IPS-15b (cell line): ENCODE data around the gene RTP3.

Experiments used
- H3K27me3 ChIP-seq: one replicate; pipeline ENCODE4 v1.6.1; 2013; ENCODE audit warnings: low read length; ENCODE audit not compliant: control insufficient read depth, insufficient read depth
- H3K36me3 ChIP-seq: one replicate; pipeline ENCODE4 v1.6.1; 2013; ENCODE audit warnings: low read length; ENCODE audit not compliant: control insufficient read depth, insufficient read depth
- H3K4me1 ChIP-seq: one replicate; pipeline ENCODE4 v1.6.1; 2013; ENCODE audit warnings: mild to moderate bottlenecking, low read length; ENCODE audit not compliant: control insufficient read depth, insufficient read depth
- H3K4me3 ChIP-seq: one replicate; pipeline ENCODE4 v1.5.1; 2013; ENCODE audit warnings: low read depth, low read length
- H3K9ac ChIP-seq: one replicate; pipeline ENCODE4 v1.6.1; 2013; ENCODE audit warnings: low read depth, mild to moderate bottlenecking, low read length
- H3K9me3 ChIP-seq: one replicate; pipeline ENCODE4 v1.6.1; 2013; ENCODE audit warnings: mild to moderate bottlenecking, low read length; ENCODE audit not compliant: control insufficient read depth, insufficient read depth

The RTP3 gene

DNA sequence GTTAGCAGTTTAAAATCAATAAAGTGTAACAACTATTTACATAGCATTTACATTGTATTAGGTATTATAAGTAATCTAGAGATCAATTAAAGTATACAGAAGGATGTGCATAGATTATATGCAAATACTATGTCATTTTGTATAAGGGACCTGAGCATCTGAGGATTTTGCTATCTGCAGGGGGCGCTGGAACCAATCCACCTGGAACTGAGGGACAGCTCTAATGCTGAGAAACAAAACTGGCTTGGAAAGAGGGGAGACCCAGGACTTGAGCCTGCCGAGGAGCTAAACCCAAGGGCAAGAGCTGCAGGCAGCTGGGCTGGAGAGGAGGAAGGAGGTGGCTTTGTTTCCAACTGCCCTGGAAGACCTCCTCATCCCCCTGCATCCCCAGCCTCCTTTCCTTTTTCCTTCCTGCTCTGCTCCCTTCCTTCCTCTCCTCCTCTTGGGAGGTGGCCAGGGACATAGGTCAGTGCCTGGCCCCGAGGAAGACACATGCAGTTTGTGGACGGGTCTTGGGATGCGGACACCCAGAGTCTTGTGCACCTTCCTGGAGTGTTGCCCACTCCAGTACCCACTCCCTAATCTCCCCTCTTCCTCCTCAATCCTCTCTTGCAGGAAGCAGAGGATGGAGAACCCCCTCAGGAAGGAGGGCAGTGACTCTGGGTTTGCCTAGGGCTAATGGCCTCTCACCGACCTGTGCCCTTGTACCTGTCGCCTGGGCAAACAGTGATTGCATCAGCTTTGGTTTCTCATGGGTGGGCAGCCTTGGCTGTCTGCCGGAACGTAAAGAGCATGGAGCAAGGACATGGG is 825 bp upstream of the RTP3 start:
- Histone ChIP-seq H3K36me3 (no peaks in the 10 kb centered on the region), H3K9me3 (no peaks in the 10 kb centered on the region), H3K4me1 (peaks cover 6% of the 10 kb centered on the region), H3K4me3 (no peak overlapping the region), H3K9ac (no peak overlapping the region), H3K27me3 (peaks cover 3% of the 10 kb centered on the region)

DNA sequence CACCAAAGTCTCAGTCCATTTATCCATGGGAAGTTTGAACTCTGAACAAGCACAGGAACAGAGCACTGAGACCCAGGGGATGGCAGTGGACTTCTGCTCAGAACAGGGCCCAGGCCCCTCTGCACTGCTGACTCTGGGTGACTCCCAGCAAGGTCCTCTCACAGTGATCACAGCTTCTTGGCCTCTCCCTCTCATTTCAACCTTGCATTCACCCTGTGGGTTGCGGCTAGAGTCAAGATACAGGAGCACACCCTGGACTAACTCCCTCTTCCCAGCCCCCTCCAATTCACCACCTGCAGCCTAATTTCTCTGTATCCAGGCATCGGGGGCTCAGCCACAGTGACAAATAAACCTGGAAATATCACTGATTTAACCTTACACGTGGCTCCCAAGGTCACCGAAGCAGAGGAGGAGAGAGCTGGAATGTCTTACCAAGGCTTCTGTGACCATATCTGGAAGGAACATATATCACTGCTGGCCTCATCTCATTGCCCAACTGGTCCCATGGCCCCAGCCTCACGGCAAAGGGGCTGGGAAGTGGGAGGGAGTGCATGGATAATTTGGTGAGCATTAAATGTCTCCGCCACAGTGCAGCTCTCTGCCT is 1.2 kb downstream of the RTP3 start:
- no peak overlapping the region for H3K9ac ChIP-seq
- peaks cover 6% of the 10 kb centered on the region for H3K4me1 ChIP-seq
- H3K36me3 ChIP-seq: no peaks in the 10 kb centered on the region
- H3K4me3 ChIP-seq: no peak overlapping the region
- no peaks in the 10 kb centered on the region for H3K9me3 ChIP-seq
- peaks cover 3% of the 10 kb centered on the region for H3K27me3 ChIP-seq

DNA sequence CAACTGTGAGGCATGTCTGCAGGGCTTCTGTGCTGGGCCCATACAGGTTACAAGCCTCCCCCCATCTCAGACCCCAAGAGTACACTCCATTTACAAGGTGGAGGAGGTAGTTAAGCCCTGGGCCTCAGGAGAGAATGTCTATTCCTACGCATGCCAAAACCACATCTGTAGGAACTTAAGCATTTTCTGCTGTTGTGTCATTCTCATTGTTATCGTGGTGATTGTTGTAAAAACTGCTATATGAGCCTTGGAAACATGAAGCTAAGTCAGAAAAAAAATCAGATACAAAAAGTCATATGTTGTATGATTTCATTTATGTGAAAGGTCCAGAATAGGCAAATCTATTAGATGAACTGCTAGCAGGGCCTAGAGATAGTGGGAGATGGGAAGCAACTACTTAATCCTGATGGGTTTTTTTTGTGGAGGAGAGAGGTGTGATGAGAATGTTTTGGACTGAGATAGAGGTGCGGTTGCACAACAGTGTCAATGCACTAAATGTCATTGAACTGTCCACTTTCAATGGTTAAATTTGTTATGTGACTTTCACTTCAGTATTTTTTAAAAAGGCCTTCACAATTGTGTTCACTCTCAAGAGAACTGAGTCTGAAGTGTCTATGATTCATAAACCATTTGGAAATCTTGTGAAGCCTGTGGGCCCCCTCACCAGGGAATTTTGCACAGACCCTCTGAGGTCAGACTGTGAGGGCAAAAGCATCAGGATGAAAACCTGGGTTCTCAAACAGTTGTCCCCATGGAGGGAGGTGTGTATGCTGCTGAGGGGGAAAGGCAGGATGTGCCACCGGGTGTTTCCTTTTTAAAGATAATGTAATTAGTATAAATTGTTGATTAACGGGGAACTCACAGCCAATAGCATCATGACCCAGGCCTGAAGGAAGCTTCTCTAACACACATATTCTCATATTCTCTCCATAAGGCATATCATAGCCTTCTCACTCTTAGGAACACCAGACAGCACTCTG is 3.2 kb downstream of the RTP3 start:
- Histone ChIP-seq H3K9ac (no peak overlapping the region), H3K4me1 (peaks cover 4% of the 10 kb centered on the region), H3K27me3 (peaks cover 3% of the 10 kb centered on the region), H3K36me3 (no peaks in the 10 kb centered on the region), H3K9me3 (no peaks in the 10 kb centered on the region), H3K4me3 (no peak overlapping the region)

DNA sequence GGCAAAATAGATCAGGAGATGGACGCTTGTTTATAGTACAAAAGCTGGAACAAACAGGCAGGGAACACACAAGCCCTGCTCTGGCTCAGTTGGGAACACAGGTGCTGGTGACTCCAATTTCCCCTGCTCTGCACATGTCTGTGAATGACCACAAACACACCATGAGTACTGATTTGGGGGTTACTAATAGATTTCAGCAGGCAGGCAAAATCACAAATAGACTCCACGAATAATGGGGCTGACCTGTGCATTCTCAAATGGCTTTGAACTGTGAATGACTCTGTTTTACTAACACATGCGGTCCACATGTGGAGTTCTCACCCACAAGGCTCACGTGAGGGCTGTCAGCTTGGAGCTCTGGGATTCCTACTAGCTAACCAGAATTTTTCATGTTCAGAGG is 3.9 kb downstream of the RTP3 start:
- peaks cover 3% of the 10 kb centered on the region for H3K27me3 ChIP-seq
- no peaks in the 10 kb centered on the region for H3K9me3 ChIP-seq
- H3K4me3 ChIP-seq: no peak overlapping the region
- H3K36me3 ChIP-seq: no peaks in the 10 kb centered on the region
- H3K9ac ChIP-seq: no peak overlapping the region
- H3K4me1 ChIP-seq: peaks cover 2% of the 10 kb centered on the region

DNA sequence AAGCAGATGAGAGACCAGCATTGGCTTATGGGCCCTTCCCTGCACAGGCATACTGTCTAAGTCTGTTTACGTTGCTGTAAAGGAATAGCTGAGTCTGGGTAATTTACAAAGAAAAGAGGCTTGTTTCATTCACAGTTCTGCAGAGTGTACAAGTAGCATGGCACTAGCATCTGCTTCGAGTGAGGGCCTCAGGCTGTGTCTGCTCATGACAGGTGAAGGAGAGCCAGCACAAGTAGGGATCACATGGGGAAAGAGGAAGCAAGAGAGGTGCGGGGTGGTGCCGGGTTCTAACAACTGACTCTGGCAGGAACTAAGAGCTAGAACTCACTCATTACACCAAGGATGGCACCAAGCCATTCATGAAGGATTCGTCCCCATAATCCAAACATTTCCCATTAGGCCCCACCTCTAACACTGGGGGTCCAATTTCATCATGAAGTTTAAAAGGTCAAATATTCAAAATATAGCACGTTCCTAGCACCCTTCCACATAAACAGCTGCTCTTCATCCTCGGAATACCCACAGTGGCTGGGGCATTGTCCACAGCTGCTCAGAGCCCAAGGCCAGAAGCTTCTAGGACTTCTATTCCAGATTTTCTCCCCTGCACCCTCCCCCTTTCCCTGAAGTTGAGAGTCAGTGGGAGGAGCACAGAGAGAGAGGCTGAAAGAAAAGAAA is 5.6 kb downstream of the RTP3 start:
- Histone ChIP-seq H3K4me1 (peaks cover 2% of the 10 kb centered on the region), H3K4me3 (no peak overlapping the region), H3K36me3 (no peaks in the 10 kb centered on the region), H3K9me3 (no peaks in the 10 kb centered on the region), H3K9ac (no peak overlapping the region), H3K27me3 (no peaks in the 10 kb centered on the region)

DNA sequence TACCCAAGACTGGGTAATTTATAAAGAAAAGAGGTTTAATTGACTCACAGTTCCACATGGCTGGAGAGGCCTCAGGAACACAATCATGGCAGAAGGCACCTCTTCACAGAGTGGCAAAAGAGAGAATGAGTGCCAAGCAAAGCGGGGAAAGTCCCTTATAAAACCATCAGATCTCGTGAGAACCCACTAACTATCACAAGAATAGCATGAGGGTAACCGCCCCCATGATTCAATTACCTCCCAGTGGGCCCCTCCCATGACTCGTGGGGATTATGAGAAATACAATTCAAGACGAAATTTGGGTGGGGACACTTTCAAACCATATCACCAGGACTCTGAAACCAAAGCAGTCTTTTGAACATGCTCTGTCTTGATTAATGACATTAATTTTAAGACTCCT is 7.0 kb downstream of the RTP3 start:
- no peak overlapping the region for H3K4me3 ChIP-seq
- H3K36me3 ChIP-seq: no peaks in the 10 kb centered on the region
- no peak overlapping the region for H3K9ac ChIP-seq
- H3K9me3 ChIP-seq: no peaks in the 10 kb centered on the region
- H3K27me3 ChIP-seq: no peaks in the 10 kb centered on the region
- peaks cover 2% of the 10 kb centered on the region for H3K4me1 ChIP-seq

DNA sequence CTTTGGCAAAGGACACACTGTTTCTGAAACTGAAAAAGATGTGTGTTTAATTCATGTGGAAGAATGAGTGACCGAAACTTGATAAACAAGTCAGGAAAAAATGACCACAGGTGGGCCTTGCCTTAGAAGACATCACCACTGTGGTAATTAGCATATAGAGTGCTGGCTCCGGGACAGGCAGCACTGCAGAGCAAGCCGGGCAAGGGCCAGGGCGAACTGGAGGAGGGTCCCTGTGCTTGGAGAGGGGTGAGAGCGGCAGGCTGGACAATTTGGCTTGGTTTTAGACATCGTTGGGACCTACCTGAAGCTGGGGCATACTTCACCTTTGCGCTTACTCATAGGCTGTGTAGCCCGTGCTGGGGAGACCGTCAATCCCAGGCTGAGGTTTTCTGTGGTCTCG is 8.2 kb downstream of the RTP3 start:
- Histone ChIP-seq H3K4me3 (no peak overlapping the region), H3K9ac (no peak overlapping the region), H3K36me3 (no peaks in the 10 kb centered on the region), H3K27me3 (no peaks in the 10 kb centered on the region), H3K4me1 (peaks cover 2% of the 10 kb centered on the region), H3K9me3 (no peaks in the 10 kb centered on the region)

DNA sequence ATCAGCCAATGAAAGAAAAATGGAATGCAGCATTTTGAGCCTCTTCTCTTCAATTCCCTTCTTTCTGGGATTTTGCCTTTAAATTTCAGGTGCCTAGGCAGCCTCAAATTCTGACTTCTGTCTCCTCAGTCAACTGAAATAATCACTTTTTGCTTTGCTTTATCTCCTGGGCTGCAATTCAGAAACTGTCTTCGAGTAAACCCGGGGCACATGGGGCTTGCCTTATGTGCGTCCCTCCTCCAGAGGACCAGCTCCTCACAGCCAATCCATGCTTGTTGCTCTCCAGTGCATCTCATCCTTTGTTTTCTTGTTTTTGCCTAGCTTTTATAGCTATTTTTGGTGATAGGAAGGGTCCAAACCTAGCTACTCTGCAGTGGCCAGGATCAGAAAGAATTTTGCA is 8.8 kb downstream of the RTP3 start:
- Histone ChIP-seq H3K27me3 (no peaks in the 10 kb centered on the region), H3K9me3 (no peaks in the 10 kb centered on the region), H3K4me1 (peaks cover 2% of the 10 kb centered on the region), H3K36me3 (no peaks in the 10 kb centered on the region), H3K9ac (no peak overlapping the region), H3K4me3 (no peak overlapping the region)

DNA sequence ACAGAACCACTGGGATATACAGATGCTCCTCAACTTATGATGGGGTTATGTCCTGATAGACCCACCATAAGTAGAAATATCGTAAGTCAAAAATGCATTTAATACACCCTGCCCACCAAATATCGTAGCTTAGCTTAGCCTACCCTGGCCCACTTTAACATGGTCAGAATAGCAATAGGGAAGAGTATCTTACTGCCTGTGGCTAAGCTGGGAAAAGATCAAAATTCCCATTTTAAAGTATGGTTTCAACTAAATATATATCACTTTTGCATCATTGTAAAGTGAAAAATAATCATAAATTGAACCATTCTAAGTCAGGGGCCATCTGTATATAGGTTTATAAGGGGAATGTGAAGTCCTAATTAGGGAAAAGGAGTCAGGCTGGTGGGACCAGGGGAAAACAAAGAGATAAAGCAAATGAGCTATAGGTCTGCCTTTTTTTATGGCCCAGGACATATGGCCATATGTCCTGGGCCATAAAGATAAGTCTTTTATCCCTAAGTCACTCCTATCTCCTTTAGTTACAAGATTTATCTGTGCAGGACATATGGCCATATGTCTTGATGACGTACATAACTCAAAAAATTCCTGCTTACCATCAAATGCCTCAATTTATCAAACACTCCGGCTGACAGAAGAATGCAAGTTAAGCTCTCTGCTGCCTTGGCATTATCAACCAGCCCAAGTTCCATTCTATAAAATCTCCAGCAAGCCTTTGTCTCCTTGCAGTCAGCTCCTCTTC is 11.2 kb downstream of the RTP3 start:
- Histone ChIP-seq H3K4me3 (no peak overlapping the region), H3K36me3 (no peaks in the 10 kb centered on the region), H3K27me3 (no peaks in the 10 kb centered on the region), H3K9me3 (no peaks in the 10 kb centered on the region), H3K9ac (no peak overlapping the region), H3K4me1 (peaks cover 2% of the 10 kb centered on the region)

DNA sequence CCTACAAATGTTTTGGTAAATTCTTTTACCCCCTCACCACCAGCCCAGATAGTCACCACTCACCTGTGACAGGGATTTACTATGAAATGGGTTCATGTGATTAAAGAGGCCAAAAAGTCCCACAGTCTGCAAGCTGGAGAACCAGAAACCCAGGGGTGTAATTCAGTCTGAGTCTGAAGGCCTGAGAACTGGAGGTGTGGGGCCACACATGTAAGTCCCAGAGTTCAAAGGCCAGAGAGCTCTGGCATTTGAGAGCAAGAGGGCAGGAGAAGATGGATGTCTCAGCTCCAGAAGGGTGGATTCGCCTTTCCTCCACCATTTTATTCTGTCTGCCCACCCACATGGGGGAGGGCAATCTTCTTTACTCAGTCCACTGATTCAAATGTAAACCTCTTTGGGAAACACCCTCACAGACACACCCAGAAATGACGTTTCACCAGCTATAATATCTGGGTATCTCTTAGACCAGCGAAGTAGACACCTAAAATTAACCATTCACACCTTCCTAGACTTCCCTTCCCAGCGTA is 11.9 kb downstream of the RTP3 start:
- no peak overlapping the region for H3K4me3 ChIP-seq

More for the DNA sequence above, 11.9 kb downstream of the RTP3 start:
- Histone ChIP-seq H3K27me3 (no peaks in the 10 kb centered on the region), H3K4me1 (peaks cover 2% of the 10 kb centered on the region), H3K36me3 (no peaks in the 10 kb centered on the region), H3K9ac (no peak overlapping the region), H3K9me3 (no peaks in the 10 kb centered on the region)
